Adrenal gland (tissue), 12 donors: ENCODE measurements around the gene B4GALNT1. TPM values are rescaled to one million over a fixed set of nuclear protein-coding genes. Genes with fewer than 3 reads are reported as not detected.

ENCODE experiments used
- DNase-seq, 7 donors: peaks; one replicate each; pipeline ENCODE4 v3.0.0-alpha.2; 2019 to 2020
- H3K27ac ChIP-seq, 5 donors: fragments of 200-600 bp; sonication (generic) in 4 of 5; 1 replicate in 3 of 5; 2 replicates in 2 of 5; pipeline versions ENCODE4 v1.5.1 to v1.8.0; 2016 to 2020; ENCODE audit warnings: mild to moderate bottlenecking in 1 of 5
- H3K27me3 ChIP-seq: fragments of 200-600 bp; 2 replicates; pipeline ENCODE4 v1.8.0; 2021
- H3K36me3 ChIP-seq, 2 donors: fragments of 200-600 bp; replicated peaks in 1 of 2; 1 replicate in 1 of 2; 2 replicates in 1 of 2; pipeline versions ENCODE4 v1.5.1 to v1.8.0; 2018 to 2022
- H3K4me1 ChIP-seq, 2 donors: fragments of 200-600 bp; replicated peaks in 1 of 2; 1 replicate in 1 of 2; 2 replicates in 1 of 2; pipeline versions ENCODE4 v1.5.1 to v1.8.0; 2018 to 2021
- H3K4me3 ChIP-seq, 4 donors: fragments of 200-600 bp; sonication (generic) in 3 of 4; one replicate each; pipeline ENCODE4 v1.5.1; 2016 to 2018
- H3K9me3 ChIP-seq, 3 donors: fragments of 200-600 bp; sonication (generic) in 1 of 3; replicated peaks in 1 of 3; 1 replicate in 2 of 3; 2 replicates in 1 of 3; pipeline versions ENCODE4 v1.5.1 to v1.8.0; 2016 to 2021
- POLR2A ChIP-seq, 2 donors: fragments of 450-650 bp; IDR thresholded peaks; one replicate each; pipeline ENCODE4 v1.6.1; 2017; ENCODE audit warnings: antibody characterized with exemption in 2 of 2, mild to moderate bottlenecking in 2 of 2, moderate library complexity in 1 of 2
- WGBS, 4 donors: extraction: QIAGEN DNeasy Blood & Tissue Kit in 2 of 4; methylation state at CpG; one replicate each; pipeline versions ENCODE4 v1.1.5 to v1.1.7; 2013 to 2017; 5-methylcytosine and 5-hydroxymethylcytosine counted together
- intact Hi-C, 2 donors: fragments of 100-400 bp; cut with DNase I; formaldehyde crosslinking; loops; one replicate each; pipeline versions ENCODE4 v1.14.1 to v1.15.0; 2022 to 2023
- polyA plus RNA-seq, 3 donors: library from polyadenylated mRNA; stranded (reverse); fragments of 200-250 nt in 2 of 3; fragments of 350-450 nt in 1 of 3; fragmentation: Illumina TruSeq in 1 of 3; extraction: RNeasy Lipid Tissue Mini Kit (QIAGEN cat#74804) in 1 of 3; gene quantifications; one replicate each; pipeline ENCODE4 v1.2.3, GENCODE V29; 2013 to 2014
- total RNA-seq, 9 donors: library from RNA; depleted of rRNA in 4 of 9; stranded (reverse); fragments of >200 nt in 4 of 9; fragments of 120-200 nt in 1 of 9; fragmentation: NEBNext Ultra II Directional in 1 of 9; extraction: Animal tissue kit (Norgen Biotek cat#: 25700) in 1 of 9; gene quantifications; one replicate each; pipeline versions ENCODE4 v1.1.0 to v1.2.4, GENCODE V29; 2013 to 2023
- TF ChIP-seq, protein P1 (sequence below), 6 experiments: fragments of 450-650 bp in 4 of 6; fragments of 200-600 bp in 2 of 6; sonication (generic) in 1 of 6; IDR thresholded peaks; 1 replicate in 5 of 6; 2 replicates in 1 of 6; pipeline versions ENCODE4 v1.5.1 to v1.8.0; 2016 to 2021; ENCODE audit warnings: antibody characterized with exemption in 6 of 6, mild to moderate bottlenecking in 2 of 6, moderate library complexity in 1 of 6
- donor health status: healthy with polysubstance abuse.
- donor health status: Bipolar disorder and iron deficiency.
- donor health status: DM: yes; HTN: yes; CAD: no.
- donor health status: DM: no; HTN: no; CAD: no.
- donor health status: DM: no; HTN: no; CAD: no.
- donor health status: DM: yes; HTN: yes; CAD: no.

The B4GALNT1 gene
- total and polyA plus RNA-seq, 12 donors, result 0.17 to 7.4 (median 1.2) TPM

DNA sequence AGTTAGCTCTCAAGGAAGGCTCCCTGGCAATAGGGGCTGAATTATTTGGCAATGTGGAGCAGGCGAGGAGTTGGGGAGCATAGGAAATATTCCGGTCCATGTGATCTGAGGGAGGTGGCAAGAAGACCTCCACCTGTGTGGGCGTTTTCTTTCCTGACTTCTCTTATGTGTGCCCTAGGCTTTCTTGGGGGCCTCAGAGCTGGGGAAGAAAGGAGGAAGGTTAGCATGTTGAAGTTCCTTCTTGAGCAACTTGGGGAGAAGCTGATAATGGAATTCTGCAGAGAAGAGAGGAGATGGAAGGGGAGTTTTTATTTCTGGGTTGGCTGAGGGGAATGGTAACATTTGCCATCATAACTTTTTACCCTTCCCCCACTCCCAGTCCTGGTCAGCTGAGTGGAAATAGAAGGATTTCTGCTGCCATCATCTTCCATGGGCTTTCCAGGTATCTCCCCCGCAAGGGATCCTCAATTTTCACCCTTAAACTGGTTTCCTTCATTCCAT, 27.1 kb downstream of the B4GALNT1 start:
- Histone ChIP-seq H3K27me3 (no peaks in the 10 kb centered on the region), H3K4me1 (peaks cover 20 to 24% of the 10 kb centered on the region in 2 donors), H3K27ac (peak overlapping the region in 2 of 5 donors; percentile 87 to 96), H3K9me3 (no peaks in the 10 kb centered on the region), H3K36me3 (peaks cover 0 to 24% of the 10 kb centered on the region in 2 donors), H3K4me3 (peak overlapping the region in 1 of 4 donors; percentile 89)
- 75 to 83% (median 79%) methylated on average over 4 of the region's 4 CpGs for WGBS, 4 donors
- intact Hi-C loops, result no loop called here
- DNase-seq, result no peak
- TF ChIP-seq, protein P1, sequence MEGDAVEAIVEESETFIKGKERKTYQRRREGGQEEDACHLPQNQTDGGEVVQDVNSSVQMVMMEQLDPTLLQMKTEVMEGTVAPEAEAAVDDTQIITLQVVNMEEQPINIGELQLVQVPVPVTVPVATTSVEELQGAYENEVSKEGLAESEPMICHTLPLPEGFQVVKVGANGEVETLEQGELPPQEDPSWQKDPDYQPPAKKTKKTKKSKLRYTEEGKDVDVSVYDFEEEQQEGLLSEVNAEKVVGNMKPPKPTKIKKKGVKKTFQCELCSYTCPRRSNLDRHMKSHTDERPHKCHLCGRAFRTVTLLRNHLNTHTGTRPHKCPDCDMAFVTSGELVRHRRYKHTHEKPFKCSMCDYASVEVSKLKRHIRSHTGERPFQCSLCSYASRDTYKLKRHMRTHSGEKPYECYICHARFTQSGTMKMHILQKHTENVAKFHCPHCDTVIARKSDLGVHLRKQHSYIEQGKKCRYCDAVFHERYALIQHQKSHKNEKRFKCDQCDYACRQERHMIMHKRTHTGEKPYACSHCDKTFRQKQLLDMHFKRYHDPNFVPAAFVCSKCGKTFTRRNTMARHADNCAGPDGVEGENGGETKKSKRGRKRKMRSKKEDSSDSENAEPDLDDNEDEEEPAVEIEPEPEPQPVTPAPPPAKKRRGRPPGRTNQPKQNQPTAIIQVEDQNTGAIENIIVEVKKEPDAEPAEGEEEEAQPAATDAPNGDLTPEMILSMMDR (IDR thresholded peaks at IDR 0.05), result no peak
- TF ChIP-seq POLR2A (IDR thresholded peaks at IDR 0.05), result no peak

DNA sequence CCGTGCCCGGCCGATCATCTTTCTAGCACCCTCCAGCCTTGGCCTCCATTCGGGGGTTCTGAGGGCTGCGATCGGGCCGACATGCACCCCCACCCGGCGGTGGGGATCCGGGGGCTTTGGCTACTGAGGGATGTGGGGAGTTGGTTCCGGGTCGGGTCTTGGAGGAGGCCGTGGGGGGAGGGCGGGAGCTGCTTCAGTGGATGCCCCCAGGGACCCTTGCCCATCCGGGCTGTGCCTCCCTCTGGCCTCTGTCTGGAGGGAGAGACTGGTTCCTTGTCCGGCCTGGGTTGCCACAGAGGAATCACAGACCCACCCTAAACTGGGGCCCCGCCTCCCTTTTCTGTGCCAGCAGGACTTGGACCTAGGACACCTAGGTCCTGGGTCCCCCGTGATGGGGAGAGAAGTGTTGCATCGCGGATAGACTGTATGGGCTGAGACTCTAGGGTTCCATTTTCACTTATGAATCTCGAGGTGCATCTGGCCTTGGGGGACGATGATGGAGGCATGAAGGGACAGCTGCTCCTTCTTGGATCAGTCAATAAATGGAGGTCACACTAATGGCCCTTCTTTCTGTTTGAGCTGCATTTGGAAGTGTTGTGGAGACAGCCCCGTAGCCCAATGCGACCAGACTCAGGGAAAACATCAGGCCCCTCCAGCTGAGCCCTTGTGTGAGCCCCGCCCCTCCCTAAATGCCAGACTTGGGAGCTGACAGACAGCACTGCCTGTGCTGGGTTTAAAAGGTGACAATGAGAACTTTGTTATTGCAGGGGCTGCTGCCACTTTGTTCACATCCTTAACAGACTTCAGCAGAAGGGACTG, 27.8 kb downstream of the B4GALNT1 start:
- no peaks in the 10 kb centered on the region for H3K9me3 ChIP-seq
- peaks cover 17 to 24% of the 10 kb centered on the region in 2 donors for H3K4me1 ChIP-seq
- no peaks in the 10 kb centered on the region for H3K27me3 ChIP-seq
- H3K27ac ChIP-seq, result peak overlapping the region in 4 of 5 donors; percentile 66 to 96 (median 82)
- TF ChIP-seq POLR2A (IDR thresholded peaks at IDR 0.05), result peak in 1 of 2 donors; percentile 19
- TF ChIP-seq, protein P1 (IDR thresholded peaks at IDR 0.05), result no peak
- 5 to 65% (median 14%) methylated on average over 3 to 25 of the region's 25 CpGs for WGBS, 4 donors
- H3K36me3 ChIP-seq, result peaks cover 0 to 31% of the 10 kb centered on the region in 2 donors
- intact Hi-C loops, result no loop called here
- peak in 2 of 7 donors; percentile 43 to 58 for DNase-seq
- peak overlapping the region; percentile 24 to 89 (median 54) for H3K4me3 ChIP-seq

DNA sequence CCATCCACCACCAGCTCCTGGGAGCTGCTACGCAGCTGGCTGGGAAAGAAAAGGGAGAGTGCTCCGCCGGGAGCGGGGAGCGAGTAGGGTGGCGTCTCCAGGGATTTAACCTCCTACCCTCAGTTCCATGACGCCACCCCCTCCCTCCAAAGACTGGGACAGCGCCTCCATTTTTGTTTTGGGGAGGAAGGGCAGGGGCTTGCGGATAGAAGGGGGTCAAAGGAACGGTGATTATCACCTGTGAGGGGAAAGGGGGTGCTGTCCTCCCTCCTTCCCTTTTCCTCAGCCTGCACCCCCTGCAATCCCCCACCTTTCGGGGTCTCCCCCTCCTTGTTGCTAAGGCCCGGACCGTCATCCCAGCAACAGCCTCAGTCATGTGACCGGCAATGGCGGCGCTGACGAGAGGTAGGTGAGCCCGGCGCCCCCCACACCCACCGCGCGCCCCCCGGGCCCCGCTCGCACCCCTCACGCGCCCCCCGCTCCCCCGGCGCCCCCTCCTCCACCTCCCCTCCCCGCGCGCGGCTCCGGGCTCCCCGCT, 28.5 kb downstream of the B4GALNT1 start, which contains the start of gene DTX3:
Gene DTX3 (plus strand): TSS at position 371 of the 538 bp plus-strand sequence. CDS start 1,694 bp downstream, outside the sequence.
- Histone ChIP-seq H3K27ac (peak within 1 kb of the TSS in 4 of 5 donors; percentile 66 to 96 (median 82)), H3K4me3 (peak within 1 kb of the TSS; percentile 24 to 89 (median 54)), H3K4me1 (peaks cover 17 to 24% of the 10 kb centered on the region in 2 donors), H3K36me3 (peaks cover 0 to 33% of the 10 kb centered on the region in 2 donors), H3K27me3 (no peaks in the 10 kb centered on the region), H3K9me3 (no peaks in the 10 kb centered on the region)
- TF ChIP-seq, protein P1 (IDR thresholded peaks at IDR 0.05), result no peak
- no peak for TF ChIP-seq POLR2A (IDR thresholded peaks at IDR 0.05)
- WGBS, 4 donors, result 1 to 3% (median 1%) methylated on average over 11 to 36 of the region's 36 CpGs
- intact Hi-C loops, result no loop called here
- peak; percentile 37 to 70 (median 53) for DNase-seq

DNA sequence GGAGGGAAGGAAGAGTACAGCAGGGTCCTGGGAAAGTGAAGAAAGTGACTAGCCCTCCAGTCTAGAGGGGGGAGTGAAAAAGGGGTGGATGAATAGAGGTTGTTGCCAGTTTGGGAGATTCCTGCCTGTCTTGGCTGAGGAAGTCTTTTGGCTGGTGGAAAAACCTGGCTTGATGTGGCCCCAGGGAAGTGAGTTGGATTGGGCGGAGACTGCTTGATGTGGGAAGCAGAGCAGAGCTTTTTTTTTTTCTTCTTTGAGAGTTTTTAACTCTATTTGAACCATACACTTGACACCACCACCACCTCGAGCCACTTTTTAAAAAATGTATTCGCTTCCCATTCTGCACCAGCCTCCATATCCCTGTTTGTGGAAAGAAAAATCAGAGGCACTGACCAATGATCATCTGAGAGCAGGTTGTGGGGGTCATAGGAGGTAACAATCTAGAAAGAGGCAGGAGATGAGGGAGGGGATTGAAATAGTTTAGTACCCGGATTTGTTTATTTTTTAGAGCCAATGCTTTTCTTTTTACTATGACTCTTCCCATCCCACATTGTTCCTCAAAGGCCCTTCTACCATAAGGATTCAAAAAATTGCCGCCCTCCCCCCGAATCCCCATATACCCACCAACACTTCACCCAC, 29.1 kb downstream of the B4GALNT1 start:
- Histone ChIP-seq H3K9me3 (no peaks in the 10 kb centered on the region), H3K36me3 (peaks cover 0 to 37% of the 10 kb centered on the region in 2 donors), H3K4me1 (peaks cover 17 to 24% of the 10 kb centered on the region in 2 donors), H3K4me3 (peak overlapping the region in 3 of 4 donors; percentile 7 to 89 (median 64)), H3K27me3 (no peaks in the 10 kb centered on the region), H3K27ac (peak overlapping the region in 4 of 5 donors; percentile 66 to 96 (median 82))
- WGBS, 4 donors, result 18 to 23% (median 20%) methylated on average over 6 of the region's 6 CpGs
- intact Hi-C loops, result no loop called here
- DNase-seq, result peak; percentile 47 to 82 (median 69)
- peak in 1 of 2 donors; percentile 6 for TF ChIP-seq POLR2A (IDR thresholded peaks at IDR 0.05)
- TF ChIP-seq, protein P1 (IDR thresholded peaks at IDR 0.05), result peak in 1 of 6 experiments; percentile 3
